GM21526 (cell line): ENCODE measurements around the gene SSBP4.

Experiments used
- ATAC-seq: cut with Tn5 transposase; IDR thresholded peaks from one replicate; pipeline ENCODE4 v1.9.1; 2021; ENCODE audit warnings: moderate library complexity; ENCODE audit not compliant: unreplicated experiment, low FRiP score

The SSBP4 gene

DNA sequence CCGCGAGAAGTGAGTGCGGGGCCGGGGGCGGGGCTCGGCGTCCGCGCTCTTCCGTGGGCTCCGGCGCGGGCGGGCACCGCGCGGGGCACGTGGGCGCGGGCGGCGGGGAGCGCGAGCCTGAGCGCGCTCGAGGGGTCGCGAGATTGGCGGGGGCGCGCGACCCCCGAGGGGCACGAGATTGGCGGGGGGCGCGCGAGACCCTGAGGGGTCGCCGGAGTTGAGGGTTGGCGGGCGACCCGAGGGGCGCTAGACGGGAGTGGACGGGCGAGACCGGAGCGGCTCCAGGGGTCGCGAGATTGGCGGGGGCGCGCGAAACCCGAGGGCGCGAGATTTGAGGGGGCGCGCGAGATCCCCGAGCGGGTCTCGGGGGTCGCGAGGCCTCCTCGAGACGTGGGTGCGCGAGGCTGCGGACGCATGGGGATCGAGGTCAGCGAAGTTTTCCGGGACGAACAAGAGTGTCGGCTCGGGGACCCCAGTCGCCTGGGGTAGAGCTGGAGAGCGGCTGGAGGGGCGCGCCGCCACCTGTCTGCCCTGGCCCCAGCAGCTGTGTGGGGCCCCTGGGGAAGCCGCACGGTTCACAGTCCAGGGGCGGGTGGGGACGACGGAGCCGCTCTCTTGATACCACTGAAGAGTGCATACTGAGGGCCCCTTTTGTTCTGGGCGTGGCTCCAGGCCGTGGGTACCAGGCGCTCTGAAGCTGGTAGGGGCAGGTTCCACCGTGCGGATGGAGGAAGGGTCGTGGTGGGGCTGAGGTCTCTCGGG is 682 bp downstream of the SSBP4 start:
- no peak for ATAC-seq

DNA sequence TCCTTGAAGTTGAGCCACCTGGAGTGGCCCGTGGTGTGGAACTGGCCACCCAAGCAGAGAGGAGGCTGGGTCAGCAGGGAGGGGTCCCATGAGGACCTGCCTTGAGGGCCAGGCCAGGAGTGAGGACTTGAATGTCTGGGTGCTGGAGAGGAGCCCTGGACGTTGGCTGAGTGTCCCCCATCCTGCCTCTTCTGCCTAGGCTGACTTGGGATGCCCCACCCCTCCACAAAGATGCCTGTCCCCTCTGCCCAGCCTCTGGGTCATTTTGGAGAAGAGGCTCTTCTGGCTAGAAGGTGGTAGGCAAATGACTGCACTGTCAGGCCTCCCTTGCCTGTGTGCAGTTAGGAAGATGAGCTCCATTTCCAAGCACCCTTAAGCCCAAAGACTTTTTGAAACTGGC is 1.7 kb downstream of the SSBP4 start:
- ATAC-seq, result no peak

DNA sequence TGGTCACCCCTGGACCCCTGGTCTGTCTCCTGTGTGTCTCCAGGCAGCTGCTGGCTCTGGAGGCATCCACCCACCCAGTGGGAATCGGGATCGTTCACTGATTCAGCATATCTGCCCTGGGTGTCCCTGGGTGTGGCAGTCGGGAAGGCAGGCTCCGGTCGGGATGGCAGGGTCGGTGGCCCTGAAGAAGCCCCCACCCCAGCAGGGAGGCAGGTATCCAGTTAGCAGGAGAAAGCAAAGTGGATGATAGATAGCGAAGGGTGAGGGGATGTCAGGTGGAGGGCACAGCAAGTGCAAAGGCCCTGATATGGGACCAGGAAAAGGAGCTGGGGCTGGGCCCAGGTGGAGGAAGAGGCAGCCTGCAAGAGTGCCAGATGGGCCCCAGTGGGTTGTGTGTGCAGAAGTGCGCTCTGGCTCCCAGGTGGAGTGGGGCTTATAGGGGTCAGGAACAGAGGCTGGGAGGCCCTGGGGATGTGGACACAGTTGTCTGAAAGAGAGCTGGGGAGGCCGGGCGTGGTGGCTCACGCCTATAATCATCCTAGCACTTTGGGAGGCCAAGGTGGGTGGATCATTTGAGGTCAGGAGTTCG is 2.3 kb downstream of the SSBP4 start:
- no peak for ATAC-seq

DNA sequence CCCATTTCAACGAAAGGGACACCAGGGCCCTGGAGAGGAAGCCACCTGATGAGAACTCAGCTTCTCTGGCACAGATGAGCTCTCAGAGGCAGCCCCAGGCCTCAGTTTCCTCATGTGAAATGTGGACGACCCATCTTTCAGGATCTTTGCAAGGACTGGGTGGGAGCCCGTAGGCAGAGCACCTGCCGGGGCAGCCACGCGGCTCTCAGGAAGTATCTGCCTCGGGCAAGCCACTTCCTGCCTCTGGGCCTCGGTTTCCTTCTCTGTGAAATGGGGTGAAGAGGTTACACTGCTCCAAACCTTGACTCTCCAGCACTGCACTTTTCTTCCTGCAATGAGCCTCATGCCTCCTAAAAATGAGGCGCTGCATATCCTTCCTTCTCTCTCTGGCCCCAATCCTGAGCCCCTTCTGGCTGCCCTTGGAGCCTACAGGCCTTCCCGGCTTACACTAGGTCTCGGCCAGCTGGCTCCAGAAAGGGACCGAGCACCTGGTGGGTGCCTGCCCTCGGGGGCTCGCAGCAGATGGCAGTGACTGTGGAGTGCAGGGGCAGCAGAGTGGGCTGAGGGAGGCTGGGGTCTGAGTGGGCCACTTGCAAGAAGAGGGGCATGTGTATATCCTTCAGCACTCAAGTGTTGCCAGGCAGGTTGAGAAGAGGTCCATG is 3.5 kb downstream of the SSBP4 start:
- no peak for ATAC-seq

DNA sequence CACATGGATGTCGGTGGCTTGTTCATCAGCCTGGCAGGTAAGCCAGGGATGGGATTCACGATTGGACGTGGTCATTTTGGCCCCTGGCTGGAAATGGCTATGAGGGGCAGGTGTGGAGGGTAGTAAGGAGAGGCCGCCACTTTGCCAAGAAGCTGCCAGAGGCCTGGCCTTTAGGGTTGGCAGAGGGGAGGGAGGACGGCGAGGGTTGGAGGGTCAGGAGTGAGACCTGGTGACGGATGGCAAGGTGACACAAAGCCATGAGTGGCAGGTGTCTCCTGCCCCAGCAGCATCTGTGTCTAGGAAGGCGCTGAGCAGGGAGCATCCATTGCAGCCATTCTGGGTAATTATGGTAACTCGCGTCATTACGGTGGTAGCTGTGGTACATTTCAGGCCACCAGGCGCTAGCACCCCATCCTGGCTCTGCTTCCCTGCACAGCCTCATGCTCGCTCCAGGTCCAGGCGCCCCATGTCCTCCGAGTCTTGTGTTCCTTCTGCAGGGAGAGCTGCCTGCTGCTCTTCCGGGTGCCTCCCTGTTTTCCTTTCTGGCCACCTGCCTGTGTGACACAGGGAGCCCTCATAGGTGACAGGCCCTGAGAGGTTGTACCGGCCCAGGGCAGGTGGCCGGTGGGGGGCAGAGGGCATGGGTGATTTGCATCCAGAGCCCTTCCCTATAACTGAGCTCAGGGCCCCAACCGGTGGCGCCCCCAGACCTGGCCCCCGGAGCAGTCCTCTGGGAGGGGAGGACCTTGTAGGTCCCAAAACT is 4.2 kb downstream of the SSBP4 start:
- no peak for ATAC-seq

DNA sequence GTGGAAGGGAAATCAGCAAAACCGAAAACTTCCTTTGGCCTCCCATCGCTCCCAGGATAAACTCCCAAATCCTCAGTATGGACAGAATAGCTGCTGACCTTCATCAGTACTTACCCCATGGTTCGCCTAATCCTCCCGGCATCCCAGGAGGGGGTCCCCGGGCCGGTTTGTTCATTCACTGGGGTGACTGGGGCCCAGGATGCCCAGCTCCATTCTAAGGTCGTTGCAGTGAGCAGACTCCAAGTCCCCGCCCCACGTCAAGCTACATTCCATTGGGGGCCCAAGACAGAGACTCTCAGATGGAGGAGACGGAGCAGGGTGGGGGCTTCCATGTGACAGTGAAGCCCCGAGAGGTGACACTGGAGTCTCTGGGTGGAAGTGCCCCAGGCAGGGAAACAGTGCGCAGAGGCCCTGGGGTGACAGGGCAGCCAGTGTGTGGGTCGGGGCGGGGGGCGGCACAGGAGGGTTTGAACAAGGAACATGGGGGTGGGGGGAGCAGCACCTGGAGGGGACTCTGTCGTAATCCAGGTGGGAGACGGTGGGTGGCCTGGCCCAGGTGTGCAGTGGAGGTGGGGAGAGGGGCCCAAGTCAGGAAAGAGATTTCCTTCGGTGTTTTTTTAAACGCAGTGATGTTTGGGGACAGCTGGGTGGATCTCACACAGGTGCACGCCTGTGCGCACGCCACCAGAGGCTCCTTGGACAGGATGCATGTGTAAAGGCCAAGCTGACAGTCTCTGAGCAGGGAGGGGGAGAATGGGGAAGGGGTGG is 5.1 kb downstream of the SSBP4 start:
- no peak for ATAC-seq

DNA sequence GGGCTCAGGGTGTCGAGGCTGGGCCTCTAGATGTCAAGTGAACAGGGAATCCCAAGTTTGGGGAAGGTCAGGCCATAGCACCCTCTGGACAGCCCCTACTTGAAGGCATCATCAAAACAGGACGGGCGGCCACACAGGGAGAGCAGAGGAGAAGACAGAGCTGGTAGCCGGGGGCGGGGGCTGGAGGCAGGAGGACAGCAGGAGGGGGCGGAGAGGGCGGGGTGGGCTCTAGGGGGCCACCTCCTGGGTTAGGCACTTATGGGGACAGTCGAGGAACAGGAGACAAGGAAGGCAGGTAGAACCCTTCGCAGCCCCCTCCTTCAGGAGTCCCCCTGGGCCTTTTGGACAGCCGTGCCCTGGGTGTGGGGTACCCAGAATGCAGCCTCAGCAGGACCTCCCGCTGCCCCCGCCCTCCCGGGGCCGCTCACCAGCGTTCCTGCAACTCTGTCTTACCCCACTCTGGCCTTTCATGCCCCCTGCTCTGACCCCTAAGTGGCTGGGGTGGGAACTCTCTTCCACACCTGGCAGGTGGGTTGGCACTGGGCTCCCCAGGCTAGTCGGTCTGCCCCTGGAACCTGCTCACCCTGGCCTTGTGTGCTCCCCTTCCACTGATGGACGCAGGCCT is 5.8 kb downstream of the SSBP4 start:
- ATAC-seq, result no peak

DNA sequence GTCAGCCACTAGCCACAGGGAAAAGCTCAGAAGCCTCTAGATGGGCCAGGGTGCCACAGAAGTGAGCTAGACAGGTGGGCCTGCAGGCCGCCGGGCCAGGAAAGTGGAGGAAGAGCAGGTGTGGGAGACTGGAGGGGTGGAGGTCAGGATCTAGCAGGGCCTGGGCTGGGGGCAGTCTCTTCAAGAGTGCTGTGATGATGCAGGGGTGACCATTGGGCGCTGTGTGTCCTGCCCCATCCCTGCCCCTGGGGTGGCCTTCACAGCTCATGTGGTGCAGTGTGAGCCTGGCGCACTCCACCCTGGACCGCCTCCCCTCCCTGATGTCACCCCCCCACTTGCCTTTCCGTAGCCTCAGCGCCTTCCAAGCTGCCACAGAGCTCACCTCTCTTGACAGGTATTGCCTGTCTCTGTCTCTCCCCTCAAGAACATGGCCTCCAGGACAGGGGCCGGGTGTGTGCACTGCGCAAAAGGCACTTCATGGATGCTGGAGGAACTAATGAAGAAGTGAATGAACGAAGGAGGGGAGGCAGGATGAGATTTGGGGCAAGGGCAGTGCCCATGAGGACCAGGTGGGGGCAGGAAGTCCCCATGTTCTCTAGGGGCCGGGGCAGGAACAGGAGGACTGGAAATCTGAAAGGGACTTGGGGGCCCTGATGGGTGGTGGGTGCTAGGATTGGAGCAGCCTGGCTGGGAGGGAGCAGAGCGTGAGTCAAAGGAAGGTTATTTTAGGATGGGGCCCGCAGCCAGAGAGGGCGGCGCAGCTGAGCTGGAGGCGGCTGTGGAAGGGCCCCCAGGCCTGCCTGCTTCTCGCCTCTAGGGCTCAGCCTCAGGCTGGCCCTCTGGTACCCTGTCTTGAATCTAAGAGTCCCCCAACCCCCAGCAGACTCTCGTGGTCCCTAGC is 6.6 kb downstream of the SSBP4 start:
- ATAC-seq, result no peak

DNA sequence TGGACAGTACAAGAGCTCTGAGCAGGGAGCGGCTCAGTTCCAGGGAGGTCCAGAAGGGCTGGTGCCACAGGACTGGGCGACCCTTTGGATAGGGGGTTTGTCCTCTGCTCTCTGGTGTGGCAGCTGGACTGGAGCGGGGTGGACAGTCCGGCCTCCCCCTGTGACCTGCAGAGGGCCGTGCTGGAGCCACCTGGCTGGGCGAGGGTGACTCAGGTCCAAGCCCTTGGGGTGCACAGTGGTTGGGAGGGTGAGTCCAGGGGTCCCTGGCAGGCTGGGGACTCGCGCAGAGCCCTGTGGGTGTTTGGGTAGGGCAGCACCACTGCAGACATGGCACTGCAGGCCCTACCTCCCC is 7.2 kb downstream of the SSBP4 start:
- no peak for ATAC-seq

DNA sequence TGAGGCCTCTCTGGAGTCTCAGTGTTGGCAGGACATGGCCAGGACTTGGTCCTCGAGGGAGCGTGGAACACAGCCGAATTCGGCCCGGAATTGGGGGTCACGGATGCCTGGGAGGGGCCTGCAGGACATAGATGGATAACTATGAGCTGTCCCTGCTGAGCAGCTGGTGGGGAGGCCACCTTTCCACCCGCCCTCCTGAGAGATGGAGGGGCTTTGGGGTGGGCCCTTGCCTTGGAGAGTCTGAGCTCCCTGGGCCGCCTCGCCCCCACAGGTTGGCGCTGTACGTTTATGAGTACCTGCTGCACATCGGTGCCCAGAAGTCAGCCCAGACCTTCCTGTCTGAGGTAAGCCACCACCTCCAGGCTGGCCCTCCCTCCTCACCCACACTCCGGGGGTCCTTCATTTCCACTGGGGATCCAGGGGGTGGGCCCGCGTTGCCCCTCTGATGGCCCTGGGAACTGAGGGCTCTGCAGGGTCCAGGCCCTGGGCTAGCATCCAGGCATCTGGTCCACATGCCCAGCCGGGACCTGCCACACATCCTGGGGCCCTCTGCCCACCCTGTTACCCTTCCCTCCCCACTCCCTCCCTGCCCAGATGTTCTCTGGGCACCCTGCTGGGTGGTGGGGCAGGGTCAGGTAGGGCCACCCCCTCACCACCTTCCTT is 8.0 kb downstream of the SSBP4 start:
- no peak for ATAC-seq

DNA sequence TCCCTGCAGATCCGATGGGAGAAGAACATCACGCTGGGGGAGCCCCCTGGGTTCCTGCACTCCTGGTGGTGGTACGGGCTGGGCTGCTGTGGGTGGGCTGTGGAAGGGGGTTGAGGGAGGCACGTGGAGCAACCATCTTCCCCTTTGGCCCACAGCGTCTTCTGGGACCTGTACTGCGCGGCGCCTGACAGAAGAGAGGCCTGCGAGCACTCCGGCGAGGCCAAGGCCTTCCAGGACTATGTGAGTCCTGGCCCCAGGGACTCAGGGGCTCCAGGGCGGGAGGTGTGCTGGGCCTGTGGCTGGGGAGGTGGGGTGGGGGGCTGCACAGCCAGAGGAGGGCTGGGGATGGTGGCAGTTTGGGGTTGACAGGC is 8.5 kb downstream of the SSBP4 start:
- ATAC-seq, result no peak

DNA sequence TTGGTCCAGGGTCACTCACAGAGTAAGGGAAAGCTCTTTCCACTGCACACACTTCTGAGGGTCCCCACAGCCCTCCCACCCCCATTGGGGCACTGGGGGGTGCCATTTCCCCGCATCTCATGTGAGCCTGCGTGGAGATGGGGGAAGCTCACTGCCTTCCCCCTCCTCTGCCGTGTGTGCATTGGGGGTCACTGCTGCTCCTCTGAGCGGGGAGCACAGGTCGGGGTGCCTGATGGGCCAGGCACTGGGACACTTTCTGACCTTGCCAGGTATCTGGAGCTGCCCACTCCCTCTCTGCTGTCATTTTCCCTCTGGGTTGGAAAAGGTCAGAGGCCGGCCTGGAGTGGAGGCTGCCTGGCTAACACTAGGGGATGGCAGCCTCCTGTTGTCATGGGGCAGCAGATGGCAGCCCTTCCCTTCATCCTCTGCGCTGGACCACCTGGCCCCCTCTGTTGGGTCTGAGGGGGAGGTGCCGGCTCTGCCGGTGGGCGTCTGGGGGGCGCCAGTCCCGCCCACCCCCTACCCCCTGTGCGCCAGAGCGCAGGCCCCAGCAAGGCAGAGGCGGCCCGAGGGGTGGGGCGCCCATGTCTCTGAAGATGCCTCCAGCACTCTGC is 9.1 kb downstream of the SSBP4 start:
- no peak for ATAC-seq

DNA sequence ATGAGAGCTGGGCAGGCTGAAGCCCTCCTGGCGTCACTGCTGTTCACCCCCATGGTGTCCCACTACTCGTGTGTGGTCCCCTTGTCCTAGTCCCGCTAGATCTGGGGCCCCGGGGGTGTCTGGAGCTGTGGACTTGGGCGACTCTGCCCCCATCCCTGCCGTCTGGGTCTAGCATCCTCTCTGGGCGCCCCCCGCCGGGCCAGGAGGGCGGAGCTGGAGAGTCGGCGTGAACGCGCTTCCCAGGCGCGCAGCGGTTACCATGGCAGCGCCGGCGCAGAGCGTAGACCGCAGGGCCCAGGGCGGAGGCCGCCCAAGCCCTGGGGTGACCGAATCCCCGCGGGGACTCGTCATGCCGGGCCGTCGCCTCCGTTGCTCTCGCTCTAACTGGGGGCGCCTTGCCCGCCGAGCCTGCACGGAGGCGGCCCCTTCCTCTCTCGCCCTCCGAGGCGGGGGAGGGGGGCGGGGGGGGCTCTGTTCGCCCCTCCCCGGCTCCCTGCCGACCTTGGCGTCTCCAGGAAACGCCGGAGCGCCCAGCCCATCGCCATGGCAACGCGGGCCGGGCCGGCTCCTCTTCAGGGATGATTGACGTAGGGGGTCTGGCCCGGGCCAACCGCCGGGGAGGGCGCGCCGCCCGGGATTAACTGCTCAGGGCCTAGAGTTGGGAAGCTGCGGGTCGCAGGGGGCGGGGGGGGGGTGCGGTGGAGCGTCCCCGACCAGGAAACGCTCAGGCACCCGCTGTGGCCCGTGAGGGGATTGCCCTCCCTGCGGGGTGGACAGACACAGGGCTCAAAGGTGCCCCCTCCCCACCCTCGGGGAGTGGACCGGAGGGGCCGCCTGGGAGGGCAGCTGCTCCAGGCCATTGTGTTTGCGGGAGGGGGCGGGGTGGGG is 9.8 kb downstream of the SSBP4 start:
- ATAC-seq, result no peak

DNA sequence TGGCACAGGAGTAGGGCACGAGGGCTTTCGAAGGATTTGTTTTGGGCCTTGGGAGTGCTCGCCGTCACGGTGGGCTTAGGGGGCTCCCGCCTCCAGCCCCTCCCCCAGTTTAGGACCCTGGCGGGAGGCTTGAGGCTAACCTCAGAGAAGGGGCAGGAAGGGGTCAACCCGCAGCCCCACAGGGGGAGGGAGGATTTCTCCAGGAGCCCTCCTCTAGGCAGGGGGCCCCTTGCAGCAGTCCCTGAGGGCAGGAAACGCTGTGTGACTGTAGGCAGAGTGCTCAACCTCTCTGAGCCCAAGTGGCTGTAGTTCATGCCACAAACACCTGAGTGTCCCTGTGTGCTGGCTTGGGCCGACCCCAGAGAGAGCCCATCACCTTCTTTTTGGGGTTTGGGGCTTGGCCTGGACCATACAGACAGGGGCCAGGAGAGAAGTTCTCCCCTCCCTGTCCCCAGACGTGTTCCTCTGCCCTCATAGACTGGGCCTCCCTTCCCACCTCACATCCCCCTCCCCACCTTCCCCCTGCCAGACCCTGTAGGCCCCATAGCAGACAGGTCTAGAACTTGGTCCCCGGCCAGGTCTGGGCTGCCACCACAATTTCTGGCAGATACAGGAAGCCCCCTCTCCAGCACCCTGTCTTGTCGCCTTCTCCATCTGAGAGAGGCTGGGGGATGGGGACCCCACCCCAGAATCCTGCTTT is 10.7 kb downstream of the SSBP4 start:
- ATAC-seq, result no peak

DNA sequence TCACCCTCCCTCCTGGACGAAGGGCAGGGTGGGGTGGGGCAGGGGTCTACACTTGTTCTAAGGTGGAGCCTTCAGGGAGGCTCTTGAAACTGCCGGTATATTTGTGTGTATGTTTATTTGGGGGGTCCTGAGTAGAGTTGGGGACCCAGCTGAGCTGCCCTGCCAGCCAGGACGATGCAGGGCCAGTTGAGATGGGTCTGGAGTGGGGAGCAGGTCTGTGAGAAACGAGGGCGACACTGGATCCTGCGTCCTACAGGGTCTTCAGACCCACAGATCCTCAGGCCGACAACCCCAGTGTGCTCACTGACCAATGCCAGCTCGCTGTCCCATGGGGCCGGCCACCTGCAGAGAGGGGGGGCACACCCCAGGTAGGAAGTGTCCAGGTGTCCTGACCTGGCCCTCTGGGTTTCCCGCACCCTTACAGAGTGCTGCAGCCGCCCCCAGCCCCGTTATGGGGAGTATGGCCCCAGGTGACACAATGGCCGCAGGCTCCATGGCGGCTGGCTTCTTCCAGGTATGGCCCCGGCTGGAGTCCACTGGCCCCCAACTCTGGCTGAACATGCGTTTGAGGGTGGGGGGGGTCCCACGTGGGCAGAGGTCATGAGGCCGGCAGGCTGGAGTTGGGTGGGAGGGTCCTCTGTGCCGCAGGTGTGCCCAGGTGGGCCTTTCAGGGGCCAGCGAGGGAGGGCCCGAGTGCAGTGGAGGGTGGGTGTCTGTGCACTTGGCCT is 11.4 kb downstream of the SSBP4 start:
- no peak for ATAC-seq
